Neuron (in vitro differentiated cells): Measurements from ENCODE around the gene TPST2.

Source experiments
- H2AFZ ChIP-seq: one replicate; pipeline ENCODE4 v1.6.1; 2013; ENCODE audit warnings: low read depth, mild to moderate bottlenecking, inconsistent platforms, low read length, moderate library complexity
- H3K27me3 ChIP-seq: one replicate; pipeline ENCODE4 v1.6.1; 2013; ENCODE audit warnings: low read length; ENCODE audit not compliant: insufficient read depth
- H3K36me3 ChIP-seq: one replicate; pipeline ENCODE4 v1.6.1; 2013; ENCODE audit warnings: low read length; ENCODE audit not compliant: insufficient read depth
- H3K4me1 ChIP-seq: one replicate; pipeline ENCODE4 v1.6.1; 2013; ENCODE audit warnings: low read length; ENCODE audit not compliant: insufficient read depth
- H3K4me3 ChIP-seq: 2 replicates; pipeline ENCODE4 v1.5.1; 2013; ENCODE audit warnings: mild to moderate bottlenecking, low read length, moderate library complexity
- H3K9me3 ChIP-seq: one replicate; pipeline ENCODE4 v1.6.1; 2013; ENCODE audit warnings: low read length

Gene TPST2

DNA sequence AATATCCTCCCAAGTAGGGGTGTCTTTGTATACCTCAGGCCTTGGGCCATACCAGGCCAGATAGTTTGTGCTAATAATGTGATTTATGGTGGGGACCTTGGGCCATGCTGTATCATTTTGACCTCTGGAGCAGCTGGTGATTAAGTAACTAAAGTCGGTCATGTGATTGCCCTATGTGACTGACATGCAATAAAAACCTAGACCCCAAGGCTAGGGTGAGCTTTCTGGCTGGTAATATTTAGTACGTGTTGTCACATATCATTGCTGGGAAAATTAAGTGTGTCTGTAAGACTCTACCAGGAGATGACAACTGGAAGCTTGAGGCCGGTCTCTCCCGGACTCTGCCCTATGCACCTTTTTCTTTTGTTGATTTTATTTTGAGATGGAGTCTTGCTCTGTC, 65.1 kb downstream of the TPST2 start:
- H3K4me1 ChIP-seq, result no peaks in the 10 kb centered on the region
- peaks cover 28% of the 10 kb centered on the region for H3K36me3 ChIP-seq
- no peak overlapping the region for H3K4me3 ChIP-seq
- H2AFZ ChIP-seq, result no peak overlapping the region
- no peaks in the 10 kb centered on the region for H3K27me3 ChIP-seq
- no peaks in the 10 kb centered on the region for H3K9me3 ChIP-seq

DNA sequence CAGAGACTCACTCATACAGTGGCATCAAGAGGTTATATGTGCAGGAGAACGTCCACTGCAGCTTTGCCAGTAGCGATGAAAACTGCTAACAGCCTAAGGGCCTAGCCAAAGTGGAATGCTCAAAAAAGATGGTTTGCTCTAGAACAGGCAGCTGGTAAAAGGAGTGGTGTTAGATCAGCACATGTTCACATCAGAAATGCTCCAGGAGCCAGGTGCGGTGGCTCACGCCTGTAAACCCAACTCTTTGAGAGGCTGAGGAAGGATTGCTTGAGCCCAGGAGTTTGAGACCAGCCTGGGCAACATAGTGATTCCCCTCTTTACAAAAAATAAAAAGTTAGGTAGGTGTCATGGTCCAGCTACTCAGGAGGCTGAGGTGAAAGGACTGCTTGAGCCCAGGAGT, 67.3 kb downstream of the TPST2 start:
- H3K9me3 ChIP-seq, result no peaks in the 10 kb centered on the region
- H3K4me3 ChIP-seq, result no peak overlapping the region
- H3K36me3 ChIP-seq, result peaks cover 19% of the 10 kb centered on the region
- no peak overlapping the region for H2AFZ ChIP-seq
- H3K4me1 ChIP-seq, result no peaks in the 10 kb centered on the region
- no peaks in the 10 kb centered on the region for H3K27me3 ChIP-seq

DNA sequence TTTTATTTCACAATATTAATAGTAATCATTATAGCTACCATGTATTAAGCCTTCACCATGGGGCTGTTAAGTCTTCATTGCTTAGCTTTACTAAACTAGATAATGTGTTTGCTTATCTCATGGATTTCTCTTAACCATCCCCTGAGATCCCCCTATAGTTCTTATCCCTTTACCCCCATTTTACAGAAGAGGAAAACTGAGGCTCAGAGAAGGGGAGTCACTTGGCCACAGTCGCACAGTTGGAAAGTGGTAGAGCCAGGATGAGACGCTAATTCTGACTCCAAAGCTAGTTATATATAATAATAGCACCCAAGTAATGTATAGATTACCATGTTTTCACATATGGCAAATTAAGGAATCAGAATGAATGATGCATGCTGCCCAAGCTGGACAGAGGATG, 67.9 kb downstream of the TPST2 start:
- Histone ChIP-seq H3K9me3 (no peaks in the 10 kb centered on the region), H2AFZ (no peak overlapping the region), H3K36me3 (peaks cover 13% of the 10 kb centered on the region)

DNA sequence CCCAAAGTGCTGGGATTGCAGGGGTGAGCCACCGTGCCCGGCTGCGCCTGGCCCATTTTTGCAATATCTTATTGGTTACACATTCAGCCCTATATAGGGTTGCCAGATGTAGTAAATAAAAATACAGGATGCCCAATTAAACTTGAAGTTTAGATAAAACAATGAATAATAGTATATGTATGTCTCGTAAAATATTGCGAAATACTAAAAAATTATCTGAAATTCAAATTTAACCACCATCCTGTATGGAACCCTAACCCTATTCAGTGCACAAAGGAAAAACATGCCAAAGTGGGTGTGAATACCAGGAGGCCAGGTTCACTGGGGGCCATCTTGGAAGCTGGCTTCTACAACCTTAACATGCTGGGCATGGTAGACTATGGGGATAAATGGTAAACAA, 72.5 kb downstream of the TPST2 start:
- Histone ChIP-seq H3K36me3 (no peaks in the 10 kb centered on the region), H2AFZ (no peak overlapping the region), H3K27me3 (no peaks in the 10 kb centered on the region), H3K4me3 (no peak overlapping the region), H3K4me1 (peaks cover 15% of the 10 kb centered on the region), H3K9me3 (no peaks in the 10 kb centered on the region)

More for the DNA sequence above, 67.9 kb downstream of the TPST2 start:
- H3K4me1 ChIP-seq, result no peaks in the 10 kb centered on the region
- H3K27me3 ChIP-seq, result no peaks in the 10 kb centered on the region
- no peak overlapping the region for H3K4me3 ChIP-seq

DNA sequence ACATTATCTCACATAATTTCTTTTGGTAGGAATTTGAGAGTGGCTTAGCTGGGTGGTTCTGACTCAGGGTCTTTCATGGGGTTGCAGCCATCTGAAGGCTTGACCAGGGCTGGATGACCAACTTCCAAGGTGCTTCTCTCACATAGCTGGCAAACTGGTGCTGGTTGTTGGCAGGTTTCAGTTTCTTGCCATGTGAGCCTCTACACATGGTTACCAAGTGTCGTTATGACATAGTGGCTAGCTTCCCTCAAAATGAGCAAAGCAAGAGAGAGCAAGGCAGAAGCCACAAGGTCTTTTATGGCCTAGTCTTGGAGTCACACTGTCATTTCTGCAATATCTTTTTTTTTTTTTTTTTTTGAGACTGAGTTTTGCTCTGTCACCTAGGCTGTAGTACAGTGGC, 73.4 kb downstream of the TPST2 start:
- H3K36me3 ChIP-seq, result no peaks in the 10 kb centered on the region
- H3K27me3 ChIP-seq, result no peaks in the 10 kb centered on the region
- H3K9me3 ChIP-seq, result no peaks in the 10 kb centered on the region
- H3K4me1 ChIP-seq, result peaks cover 18% of the 10 kb centered on the region
- H2AFZ ChIP-seq, result no peak overlapping the region
- no peak overlapping the region for H3K4me3 ChIP-seq

DNA sequence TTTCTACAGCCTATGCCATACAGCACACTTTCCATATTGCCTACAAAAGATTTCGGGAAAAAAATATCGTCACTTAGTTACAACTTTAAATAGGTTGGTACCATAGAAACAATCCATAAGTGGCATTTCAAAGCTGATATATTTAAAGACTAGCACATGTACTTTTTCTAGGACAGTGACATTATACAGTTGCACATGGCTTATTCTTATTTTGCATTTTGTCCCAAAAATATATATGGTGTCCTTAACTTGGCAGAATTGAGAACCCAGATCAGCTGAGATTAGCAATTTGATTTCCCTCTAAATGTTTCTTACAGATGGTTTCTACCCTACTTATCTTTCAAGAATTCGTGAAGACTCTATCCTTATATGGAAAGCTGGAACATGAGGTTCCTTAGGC, 74.0 kb downstream of the TPST2 start:
- Histone ChIP-seq H2AFZ (no peak overlapping the region), H3K36me3 (no peaks in the 10 kb centered on the region), H3K4me1 (peaks cover 22% of the 10 kb centered on the region), H3K9me3 (no peaks in the 10 kb centered on the region), H3K4me3 (no peak overlapping the region), H3K27me3 (no peaks in the 10 kb centered on the region)

DNA sequence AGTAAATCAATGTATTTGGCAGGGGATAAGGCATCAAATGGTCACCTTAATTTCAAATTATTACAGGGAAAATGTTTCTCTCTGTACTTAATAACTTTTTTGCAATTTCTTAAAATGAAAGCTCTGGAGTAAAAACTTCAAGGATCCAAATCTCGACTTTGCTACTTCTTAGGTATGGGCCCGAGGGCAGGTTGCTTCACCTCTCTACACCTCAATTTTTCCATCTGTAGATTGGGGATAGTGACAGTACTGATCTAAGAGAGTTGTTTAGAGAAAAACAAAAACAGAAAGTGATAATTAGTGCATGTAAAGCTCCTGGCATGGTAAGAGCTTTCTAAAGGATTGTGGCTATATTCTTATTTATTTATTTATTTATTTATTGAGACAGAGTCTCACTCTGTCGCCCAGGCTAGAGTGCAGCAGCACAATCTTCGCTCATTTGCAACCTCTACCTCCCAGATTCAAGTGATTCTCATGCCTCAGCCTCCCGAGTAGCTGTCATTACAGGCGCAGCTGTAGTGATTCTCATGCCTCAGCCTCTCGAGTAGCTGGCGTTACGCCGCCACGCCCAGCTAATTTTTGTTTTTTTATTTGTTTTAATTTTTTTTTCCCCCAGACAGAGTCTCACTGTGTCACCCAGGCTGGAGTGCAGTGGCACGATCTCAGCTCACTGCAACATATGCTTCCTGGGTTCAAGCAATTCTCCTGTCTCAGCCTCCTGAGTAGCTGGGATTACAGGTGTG, 75.3 kb downstream of the TPST2 start:
- H3K36me3 ChIP-seq, result peaks cover 8% of the 10 kb centered on the region
- H2AFZ ChIP-seq, result no peak overlapping the region
- no peaks in the 10 kb centered on the region for H3K27me3 ChIP-seq
- peaks cover 22% of the 10 kb centered on the region for H3K4me1 ChIP-seq
- no peaks in the 10 kb centered on the region for H3K9me3 ChIP-seq
- no peak overlapping the region for H3K4me3 ChIP-seq

DNA sequence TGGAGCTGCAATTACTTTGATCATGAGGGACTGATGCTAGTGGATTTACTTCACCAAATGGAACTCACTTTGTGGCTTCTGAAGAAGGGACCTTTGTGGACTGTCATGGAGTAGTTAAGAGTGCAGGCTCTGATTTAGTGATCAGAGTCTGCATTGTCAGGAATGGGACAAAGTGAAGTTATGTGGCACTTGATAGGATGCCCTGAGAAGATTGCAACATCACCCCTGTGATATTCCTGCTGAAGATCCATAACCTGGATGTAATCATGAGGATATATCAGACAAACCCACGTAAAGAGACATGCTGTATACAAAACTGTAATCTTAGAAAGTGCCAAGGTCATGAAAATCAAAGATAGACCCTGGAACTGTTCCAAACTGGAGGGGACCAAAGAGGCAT, 76.1 kb downstream of the TPST2 start:
- Histone ChIP-seq H2AFZ (no peak overlapping the region), H3K4me3 (peak overlapping the region; percentile 94), H3K4me1 (peaks cover 22% of the 10 kb centered on the region), H3K9me3 (no peaks in the 10 kb centered on the region), H3K27me3 (no peaks in the 10 kb centered on the region), H3K36me3 (peaks cover 16% of the 10 kb centered on the region)

DNA sequence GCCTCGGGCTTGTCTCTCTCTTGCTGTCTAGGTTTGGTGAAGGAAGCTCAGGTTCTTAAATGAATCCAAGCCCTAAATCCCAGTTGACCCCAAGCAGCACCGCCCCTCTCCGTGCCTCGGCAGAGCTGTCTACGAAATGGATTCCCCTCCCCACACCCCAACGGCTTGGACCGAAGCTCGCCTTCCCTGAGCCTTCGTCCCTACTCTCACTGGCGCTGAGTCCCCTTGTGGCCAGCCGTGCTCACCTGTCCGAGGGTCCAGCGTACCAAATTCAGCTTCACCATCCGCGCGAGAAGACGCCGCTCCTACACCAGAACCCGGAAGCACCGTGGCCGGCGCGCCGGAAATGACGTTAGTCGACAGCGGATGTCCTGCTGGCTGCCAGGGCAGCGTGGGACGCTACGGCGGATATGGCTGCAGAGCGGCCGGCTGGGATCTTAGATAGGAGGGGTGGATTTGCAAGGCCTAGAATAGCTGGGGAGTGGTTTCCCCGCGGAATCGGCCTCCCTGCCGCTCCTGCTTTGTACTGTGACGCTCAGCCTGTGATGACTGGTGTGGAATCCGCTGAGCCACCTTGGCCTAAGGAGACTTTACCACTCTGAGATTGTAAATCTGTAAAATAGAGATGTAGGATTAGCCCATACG, 77.7 kb downstream of the TPST2 start, which contains the start of gene TFIP11:
TFIP11 (minus strand) TSS at position 325 of the 645 bp plus-strand sequence. CDS start 2,201 bp downstream, outside the sequence.
- Histone ChIP-seq H3K9me3 (no peaks in the 10 kb centered on the region), H3K27me3 (no peaks in the 10 kb centered on the region), H2AFZ (peak within 1 kb of the TSS; percentile 24)

DNA sequence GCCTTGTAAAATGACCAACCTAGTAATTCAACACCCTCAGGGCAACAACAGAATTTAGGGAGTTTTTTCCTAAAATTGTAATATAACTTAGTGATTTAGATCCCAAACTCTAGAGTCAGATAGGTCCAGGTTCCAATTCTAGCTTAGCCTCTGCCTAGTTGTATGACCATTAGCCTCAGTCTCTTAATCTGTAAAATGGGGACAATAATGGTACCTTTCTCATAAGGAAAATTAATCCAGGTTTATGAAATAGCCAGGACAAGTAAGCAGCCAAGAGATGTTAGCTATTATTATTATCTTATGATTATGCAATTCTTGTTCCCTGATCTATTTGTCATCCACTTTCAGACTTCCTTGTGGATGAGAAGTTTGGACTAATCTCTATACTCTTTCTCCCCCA, 81.8 kb downstream of the TPST2 start:
- H2AFZ ChIP-seq, result no peak overlapping the region
- H3K27me3 ChIP-seq, result no peaks in the 10 kb centered on the region
- H3K4me1 ChIP-seq, result peaks cover 16% of the 10 kb centered on the region
- no peak overlapping the region for H3K4me3 ChIP-seq
- peaks cover 52% of the 10 kb centered on the region for H3K36me3 ChIP-seq
- H3K9me3 ChIP-seq, result no peaks in the 10 kb centered on the region

More for the DNA sequence above, 77.7 kb downstream of the TPST2 start, which contains the start of gene TFIP11:
- Histone ChIP-seq H3K4me3 (peak within 1 kb of the TSS; percentile 94), H3K36me3 (peaks cover 26% of the 10 kb centered on the region), H3K4me1 (peaks cover 22% of the 10 kb centered on the region)

DNA sequence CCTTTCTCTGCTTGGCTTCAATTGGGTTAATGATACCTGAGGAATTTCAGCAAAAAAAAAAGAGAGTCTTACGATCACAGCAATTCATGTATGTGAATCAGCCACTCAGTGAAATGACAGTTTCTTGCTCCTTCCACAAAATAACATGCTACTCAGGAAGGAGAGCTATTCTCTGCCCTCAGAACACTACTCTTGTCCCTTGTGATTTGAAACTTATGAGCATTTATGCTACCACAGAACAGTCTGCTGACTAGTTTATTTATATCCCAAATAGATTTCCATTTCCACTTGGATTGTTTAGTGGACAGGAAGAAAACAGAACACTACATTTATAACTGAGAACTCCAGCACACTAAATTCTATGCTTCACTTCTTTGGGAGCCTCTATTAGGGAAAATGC, 86.2 kb downstream of the TPST2 start:
- Histone ChIP-seq H3K4me3 (no peak overlapping the region), H3K27me3 (no peaks in the 10 kb centered on the region), H2AFZ (no peak overlapping the region), H3K4me1 (peaks cover 6% of the 10 kb centered on the region), H3K9me3 (no peaks in the 10 kb centered on the region), H3K36me3 (peaks cover 73% of the 10 kb centered on the region)

DNA sequence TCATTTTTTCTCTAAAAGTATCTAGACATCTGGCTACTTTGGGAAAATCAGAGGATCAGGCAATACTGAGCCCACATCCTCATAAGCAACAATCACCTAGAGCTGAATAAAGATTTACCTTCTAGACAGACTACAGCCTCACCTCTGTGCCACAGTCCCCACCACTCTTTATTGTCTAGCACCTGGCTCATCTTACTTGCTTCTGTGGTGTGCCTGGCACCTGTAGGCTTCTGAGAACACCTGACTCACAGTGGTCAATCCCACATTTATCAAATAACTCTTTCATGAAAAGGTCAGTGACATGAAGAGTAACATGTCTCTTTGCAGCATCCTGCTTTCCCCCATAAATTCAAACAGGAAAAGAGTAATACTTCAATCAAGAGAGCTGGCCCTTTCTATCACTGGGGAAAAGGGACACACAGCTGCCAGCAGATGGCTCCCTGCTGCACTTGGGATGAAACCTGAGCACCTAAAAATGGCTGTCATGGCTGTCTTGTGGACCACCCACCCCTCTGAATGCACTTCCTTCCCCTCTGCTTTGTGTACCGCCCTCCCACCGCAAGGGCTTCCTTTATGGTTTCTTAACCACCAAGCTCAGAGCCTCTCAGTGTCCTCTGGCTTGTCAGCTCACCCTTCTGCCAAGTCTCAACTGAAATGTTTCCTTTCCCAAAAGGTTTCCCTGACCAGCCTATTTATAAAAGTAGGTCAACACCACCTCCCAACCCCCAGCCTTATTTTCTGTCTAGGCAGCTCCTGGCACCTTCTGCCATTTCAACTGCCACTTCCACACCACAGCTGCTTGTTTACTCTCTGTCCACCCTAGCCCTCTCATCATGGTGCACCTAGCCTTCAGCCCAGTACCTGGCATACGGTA, 87.0 kb downstream of the TPST2 start:
- no peak overlapping the region for H3K4me3 ChIP-seq
- H3K4me1 ChIP-seq, result peaks cover 6% of the 10 kb centered on the region
- H2AFZ ChIP-seq, result no peak overlapping the region
- no peaks in the 10 kb centered on the region for H3K9me3 ChIP-seq
- H3K36me3 ChIP-seq, result peaks cover 69% of the 10 kb centered on the region
- H3K27me3 ChIP-seq, result no peaks in the 10 kb centered on the region

DNA sequence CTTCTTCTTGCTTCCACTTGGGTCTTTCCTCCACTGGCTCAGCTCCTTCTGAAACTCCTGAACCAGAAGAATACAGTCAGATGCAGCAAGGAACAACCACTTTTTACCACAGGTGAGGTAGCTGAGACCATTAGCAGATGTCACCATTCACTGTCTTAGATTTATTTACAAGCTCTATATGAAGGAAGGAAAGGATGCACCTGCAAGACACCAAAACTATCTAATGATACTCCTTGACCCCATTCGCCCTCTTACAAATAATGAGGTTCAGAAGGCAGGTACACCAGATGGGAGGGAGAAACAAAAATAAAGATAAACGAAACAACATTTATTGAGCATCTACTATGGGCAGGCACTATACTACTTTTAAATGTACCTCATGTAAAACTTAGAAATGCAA, 87.9 kb downstream of the TPST2 start:
- Histone ChIP-seq H3K9me3 (no peaks in the 10 kb centered on the region), H3K36me3 (peaks cover 70% of the 10 kb centered on the region), H3K4me1 (peaks cover 6% of the 10 kb centered on the region), H3K27me3 (no peaks in the 10 kb centered on the region), H3K4me3 (no peak overlapping the region), H2AFZ (no peak overlapping the region)
